ENCODE results near the gene PDCD2L. TPM values are rescaled to one million over a fixed set of nuclear protein-coding genes. Genes with fewer than 3 reads are reported as not detected.
"Not testable (repeated sequence)": the region's sequence is repeated elsewhere in the genome, so short reads cannot be mapped to it uniquely, and the experiment has no call there.

Gene PDCD2L
- total RNA-seq, 1 donor from 2014 or later = 18.1 TPM

DNA sequence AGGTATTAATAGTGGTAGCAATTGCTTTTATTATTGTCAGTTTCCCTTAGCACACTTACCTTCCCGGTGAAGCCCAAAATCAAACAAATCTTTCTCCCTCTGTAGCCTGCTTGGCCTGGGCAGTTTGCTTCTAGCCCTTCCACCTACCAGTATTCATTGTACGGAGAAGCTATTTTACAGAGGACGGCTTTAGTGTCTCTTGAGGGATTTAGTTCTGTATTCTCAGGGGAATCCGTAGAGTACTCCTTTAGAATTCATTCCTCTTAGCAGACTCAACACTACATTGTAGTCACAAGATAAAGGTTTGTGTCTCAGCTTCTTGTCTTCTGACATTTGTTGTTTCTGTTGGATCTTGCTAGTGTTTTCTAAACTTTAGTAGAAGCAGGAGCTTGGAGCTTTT lies 53.2 kb downstream of the PDCD2L start:
- Mint-ChIP-seq H3K9me3 (ENCODE audit: low read depth) (no peaks in the 10 kb centered on the region), H3K36me3 (ENCODE audit: insufficient read depth) (peaks cover 41% of the 10 kb centered on the region), H3K27me3 (no peaks in the 10 kb centered on the region), H3K4me1 (ENCODE audit: low read depth) (peaks cover 13% of the 10 kb centered on the region), H3K4me3 (ENCODE audit: low read depth) (no peak overlapping the region), H3K27ac (no peak overlapping the region)
- TF ChIP-seq, protein P1, sequence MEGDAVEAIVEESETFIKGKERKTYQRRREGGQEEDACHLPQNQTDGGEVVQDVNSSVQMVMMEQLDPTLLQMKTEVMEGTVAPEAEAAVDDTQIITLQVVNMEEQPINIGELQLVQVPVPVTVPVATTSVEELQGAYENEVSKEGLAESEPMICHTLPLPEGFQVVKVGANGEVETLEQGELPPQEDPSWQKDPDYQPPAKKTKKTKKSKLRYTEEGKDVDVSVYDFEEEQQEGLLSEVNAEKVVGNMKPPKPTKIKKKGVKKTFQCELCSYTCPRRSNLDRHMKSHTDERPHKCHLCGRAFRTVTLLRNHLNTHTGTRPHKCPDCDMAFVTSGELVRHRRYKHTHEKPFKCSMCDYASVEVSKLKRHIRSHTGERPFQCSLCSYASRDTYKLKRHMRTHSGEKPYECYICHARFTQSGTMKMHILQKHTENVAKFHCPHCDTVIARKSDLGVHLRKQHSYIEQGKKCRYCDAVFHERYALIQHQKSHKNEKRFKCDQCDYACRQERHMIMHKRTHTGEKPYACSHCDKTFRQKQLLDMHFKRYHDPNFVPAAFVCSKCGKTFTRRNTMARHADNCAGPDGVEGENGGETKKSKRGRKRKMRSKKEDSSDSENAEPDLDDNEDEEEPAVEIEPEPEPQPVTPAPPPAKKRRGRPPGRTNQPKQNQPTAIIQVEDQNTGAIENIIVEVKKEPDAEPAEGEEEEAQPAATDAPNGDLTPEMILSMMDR (IDR thresholded peaks at IDR 0.05; ENCODE audit: unreplicated experiment) = no peak
- DNase-seq (ENCODE audit: low spot score, unreplicated experiment) = no peak

DNA sequence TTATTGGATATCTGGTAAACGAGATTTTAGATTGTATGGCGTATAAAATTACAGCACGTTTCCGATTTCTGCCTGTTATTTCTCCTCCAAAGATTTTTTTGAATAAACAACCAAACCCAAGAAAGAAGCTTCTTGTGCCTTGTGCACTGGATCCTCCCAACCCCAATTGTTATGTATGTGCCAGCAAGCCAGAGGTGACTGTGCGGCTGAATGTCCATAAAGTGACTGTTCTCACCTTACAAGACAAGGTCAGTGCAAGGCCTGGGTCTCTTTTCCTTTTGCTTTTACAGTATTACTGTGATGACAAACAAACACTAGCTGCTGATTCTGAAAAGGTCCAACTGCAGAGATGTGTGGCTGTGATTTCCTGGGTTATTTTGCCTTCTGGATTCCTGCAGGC lies 54.5 kb downstream of the PDCD2L start:
- Mint-ChIP-seq H3K9me3 (ENCODE audit: low read depth) (no peaks in the 10 kb centered on the region), H3K27me3 (no peaks in the 10 kb centered on the region), H3K27ac (peak overlapping the region; percentile 91), H3K4me1 (ENCODE audit: low read depth) (peaks cover 13% of the 10 kb centered on the region), H3K36me3 (ENCODE audit: insufficient read depth) (peaks cover 39% of the 10 kb centered on the region), H3K4me3 (ENCODE audit: low read depth) (no peak overlapping the region)
- DNase-seq (ENCODE audit: low spot score, unreplicated experiment) = no peak
- TF ChIP-seq, protein P1 (IDR thresholded peaks at IDR 0.05; ENCODE audit: unreplicated experiment) = no peak

DNA sequence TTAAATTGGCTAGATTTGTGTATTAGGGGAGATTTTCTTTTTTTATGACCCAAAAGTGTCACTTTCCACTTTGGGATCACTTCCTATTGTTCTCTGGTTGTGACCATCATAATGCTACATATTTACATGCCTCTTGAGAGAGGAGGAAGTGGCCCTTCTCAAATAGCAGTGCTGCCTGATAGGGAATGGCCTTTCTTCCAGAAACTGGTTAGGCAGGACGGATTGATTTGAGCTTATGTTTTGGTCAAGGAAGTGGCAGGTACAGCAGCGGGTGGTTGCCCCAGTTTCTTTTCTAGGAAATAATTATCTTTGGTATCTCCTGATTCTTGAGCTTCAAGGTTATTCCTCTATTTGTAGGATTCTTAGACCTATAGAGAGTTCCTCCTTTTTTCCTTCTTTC lies 55.4 kb downstream of the PDCD2L start:
- no peak for DNase-seq (ENCODE audit: low spot score, unreplicated experiment)
- no peak overlapping the region for H3K4me3 Mint-ChIP-seq (ENCODE audit: low read depth)
- H3K9me3 Mint-ChIP-seq (ENCODE audit: low read depth) = no peaks in the 10 kb centered on the region
- H3K4me1 Mint-ChIP-seq (ENCODE audit: low read depth) = peaks cover 13% of the 10 kb centered on the region
- H3K27me3 Mint-ChIP-seq = no peaks in the 10 kb centered on the region
- TF ChIP-seq, protein P1 (IDR thresholded peaks at IDR 0.05; ENCODE audit: unreplicated experiment) = no peak
- peaks cover 36% of the 10 kb centered on the region for H3K36me3 Mint-ChIP-seq (ENCODE audit: insufficient read depth)
- peak overlapping the region; percentile 91 for H3K27ac Mint-ChIP-seq

DNA sequence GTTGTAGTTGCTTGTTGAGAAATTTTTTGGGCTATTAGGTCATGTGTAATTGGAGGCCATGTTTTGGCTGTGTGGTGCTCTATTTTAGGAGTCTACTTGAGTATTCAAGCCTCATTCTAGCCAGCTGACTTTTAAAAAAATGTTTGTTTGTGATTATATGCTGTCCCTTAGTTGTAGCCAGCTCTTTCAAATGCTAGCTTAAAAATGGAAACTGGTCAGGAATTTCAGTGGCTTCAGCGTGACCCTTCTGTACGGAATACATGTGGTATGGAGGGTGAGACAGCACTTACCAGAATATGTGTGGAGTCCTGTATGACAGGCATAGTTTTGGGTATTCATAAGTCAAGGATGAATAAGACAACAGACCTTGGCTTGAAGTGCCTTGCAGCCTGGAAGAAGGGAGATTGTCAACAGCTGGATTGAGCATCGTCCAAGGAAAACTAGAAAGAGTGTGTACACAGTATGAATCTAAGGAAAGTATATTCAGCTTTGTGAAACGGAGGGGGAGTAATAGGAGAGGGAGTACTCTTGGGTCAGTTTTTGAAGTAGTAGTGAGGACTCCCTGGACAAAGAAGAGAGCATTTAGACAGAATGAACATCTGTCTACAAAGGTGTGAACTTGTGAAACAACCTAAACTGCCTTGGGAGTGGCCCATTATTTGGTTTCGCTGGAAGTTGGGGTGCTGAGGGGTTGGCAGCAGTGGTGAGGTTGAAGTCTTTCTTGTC lies 57.3 kb downstream of the PDCD2L start:
- TF ChIP-seq, protein P1 (IDR thresholded peaks at IDR 0.05; ENCODE audit: unreplicated experiment) = no peak
- DNase-seq (ENCODE audit: low spot score, unreplicated experiment) = no peak
- no peak overlapping the region for H3K4me3 Mint-ChIP-seq (ENCODE audit: low read depth)
- H3K27ac Mint-ChIP-seq = peak overlapping the region; percentile 38
- peaks cover 13% of the 10 kb centered on the region for H3K4me1 Mint-ChIP-seq (ENCODE audit: low read depth)
- no peaks in the 10 kb centered on the region for H3K27me3 Mint-ChIP-seq
- H3K36me3 Mint-ChIP-seq (ENCODE audit: insufficient read depth) = peaks cover 37% of the 10 kb centered on the region
- H3K9me3 Mint-ChIP-seq (ENCODE audit: low read depth) = no peaks in the 10 kb centered on the region

DNA sequence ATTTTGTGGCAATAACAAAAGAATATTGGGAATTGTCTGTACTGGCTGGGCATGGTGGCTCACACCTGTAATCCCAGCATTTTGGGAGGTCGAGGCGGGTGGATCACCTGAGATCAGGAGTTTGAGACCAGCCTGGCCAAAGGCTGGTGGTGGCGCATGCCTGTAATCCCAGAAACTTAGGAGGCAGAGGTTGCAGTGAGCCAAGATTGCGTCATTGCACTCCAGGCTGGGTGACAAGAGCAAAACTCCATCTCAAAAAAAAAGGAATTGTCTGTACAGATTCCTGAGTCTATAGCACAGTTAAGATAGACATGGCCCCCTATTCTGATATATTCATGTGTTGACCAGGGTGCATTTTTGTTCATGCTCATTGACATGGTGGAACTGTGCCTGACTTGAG lies 60.6 kb downstream of the PDCD2L start:
- H3K9me3 Mint-ChIP-seq (ENCODE audit: low read depth); DNase-seq (ENCODE audit: low spot score, unreplicated experiment); H3K4me3 Mint-ChIP-seq (ENCODE audit: low read depth); H3K27me3 Mint-ChIP-seq; H3K27ac Mint-ChIP-seq; H3K4me1 Mint-ChIP-seq (ENCODE audit: low read depth): not testable (repeated sequence)
- H3K36me3 Mint-ChIP-seq (ENCODE audit: insufficient read depth) = peaks cover 38% of the 10 kb centered on the region

DNA sequence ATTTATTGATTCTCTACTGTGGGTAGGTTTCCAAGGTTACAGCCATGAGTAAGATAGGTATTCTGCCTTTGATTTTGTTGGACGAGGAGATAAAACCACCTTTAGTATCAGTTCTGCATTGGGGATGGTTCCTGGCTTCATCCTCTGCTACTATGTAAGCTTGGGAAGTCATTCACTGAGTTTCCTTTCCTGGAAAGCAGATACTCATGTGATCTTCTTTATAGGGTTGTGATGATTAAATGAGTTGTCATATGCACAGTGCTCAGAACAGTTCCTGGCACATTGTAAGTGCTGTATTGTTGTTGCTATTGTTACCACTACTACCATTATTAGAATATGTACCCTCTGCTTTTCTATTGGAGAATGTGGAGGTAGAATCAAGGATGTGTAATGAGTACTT lies 64.2 kb downstream of the PDCD2L start:
- no peak overlapping the region for H3K27ac Mint-ChIP-seq
- no peaks in the 10 kb centered on the region for H3K9me3 Mint-ChIP-seq (ENCODE audit: low read depth)
- DNase-seq (ENCODE audit: low spot score, unreplicated experiment) = no peak
- no peaks in the 10 kb centered on the region for H3K27me3 Mint-ChIP-seq
- no peaks in the 10 kb centered on the region for H3K4me1 Mint-ChIP-seq (ENCODE audit: low read depth)
- no peak overlapping the region for H3K4me3 Mint-ChIP-seq (ENCODE audit: low read depth)
- TF ChIP-seq, protein P1 (IDR thresholded peaks at IDR 0.05; ENCODE audit: unreplicated experiment) = no peak
- peaks cover 33% of the 10 kb centered on the region for H3K36me3 Mint-ChIP-seq (ENCODE audit: insufficient read depth)

DNA sequence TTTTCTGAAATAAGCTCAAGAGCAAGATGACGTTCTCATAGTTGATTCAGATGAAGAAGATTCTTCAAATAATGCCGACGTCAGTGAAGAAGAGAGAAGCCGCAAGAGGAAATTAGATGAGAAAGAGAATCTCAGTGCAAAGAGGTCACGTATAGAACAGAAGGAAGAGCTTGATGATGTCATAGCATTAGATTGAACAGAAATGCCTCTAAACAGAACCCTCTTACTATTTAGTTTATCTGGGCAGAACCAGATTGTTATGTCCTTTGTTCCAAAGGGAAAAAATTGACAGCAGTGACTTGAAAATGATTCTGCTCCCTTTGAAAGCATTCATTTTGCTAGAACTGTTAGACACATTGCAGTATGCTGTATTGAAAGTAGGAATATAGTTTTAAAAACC lies 64.8 kb downstream of the PDCD2L start:
- H3K36me3 Mint-ChIP-seq (ENCODE audit: insufficient read depth) = peaks cover 30% of the 10 kb centered on the region
- not testable (repeated sequence) for H3K27ac Mint-ChIP-seq; H3K4me3 Mint-ChIP-seq (ENCODE audit: low read depth); H3K4me1 Mint-ChIP-seq (ENCODE audit: low read depth); H3K27me3 Mint-ChIP-seq; DNase-seq (ENCODE audit: low spot score, unreplicated experiment); H3K9me3 Mint-ChIP-seq (ENCODE audit: low read depth)

Data from progenitor cell of endocrine pancreas (in vitro differentiated cells).